HG02623 (cell line): ENCODE results near the gene FRK.
A peak's percentile ranks its signal among the peaks of the same experiment; 100 is the strongest.

ENCODE experiments used
- ATAC-seq: cut with Tn5 transposase; IDR thresholded peaks from one replicate; pipeline ENCODE4 v1.9.1; 2021; ENCODE audit warnings: moderate library complexity; ENCODE audit not compliant: unreplicated experiment

FRK gene

DNA sequence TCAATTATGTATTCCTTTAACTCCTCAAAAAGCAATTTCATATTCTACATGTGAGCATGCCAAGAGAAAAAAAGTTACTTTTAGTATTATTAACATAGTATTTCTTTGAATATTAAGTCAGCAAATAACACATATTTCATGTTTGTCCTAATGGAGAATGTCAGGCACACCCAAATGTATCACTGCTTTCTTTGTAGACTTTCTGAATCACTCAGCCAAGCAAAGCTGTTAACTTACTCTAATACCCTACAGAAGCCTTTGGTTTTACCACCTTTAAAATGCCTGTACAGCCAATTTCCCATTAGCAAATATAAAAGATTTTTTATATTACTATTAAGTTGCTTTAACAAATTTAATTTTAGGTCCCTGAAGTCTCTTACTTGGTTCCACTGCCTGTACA is 23.8 kb downstream of the FRK start:
- no peak for ATAC-seq

DNA sequence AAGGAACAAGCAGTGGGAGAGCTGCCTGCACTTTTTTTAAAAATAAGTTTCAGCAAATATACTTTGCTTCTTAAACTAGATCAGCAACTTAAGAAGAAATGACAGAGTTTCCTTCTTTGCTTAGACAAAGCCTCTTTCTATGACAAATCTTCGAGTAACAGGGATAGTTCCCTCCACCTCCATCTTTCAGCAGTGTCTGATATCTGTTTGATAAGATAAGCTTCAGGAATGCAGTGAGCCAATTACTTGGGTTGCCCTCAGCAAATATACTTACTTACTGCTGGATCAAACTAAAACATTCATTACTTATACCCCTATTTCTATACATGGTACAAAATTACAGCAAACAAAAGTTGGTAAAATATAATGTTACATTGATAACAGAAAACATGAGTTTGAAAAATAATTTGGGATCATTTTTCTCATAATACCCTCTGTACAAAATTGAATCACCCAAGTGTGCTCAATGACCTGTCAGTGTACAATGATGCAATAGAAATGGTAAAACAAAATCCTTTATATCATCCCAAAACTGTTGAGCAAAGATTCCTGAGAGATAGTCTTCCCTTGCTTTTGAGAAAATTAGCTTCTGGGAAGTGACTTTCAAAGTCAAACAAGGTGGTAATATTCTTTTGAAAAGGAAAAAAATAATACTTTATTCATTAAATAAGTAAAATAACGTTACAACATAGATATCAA is 24.5 kb downstream of the FRK start:
- ATAC-seq: no peak

DNA sequence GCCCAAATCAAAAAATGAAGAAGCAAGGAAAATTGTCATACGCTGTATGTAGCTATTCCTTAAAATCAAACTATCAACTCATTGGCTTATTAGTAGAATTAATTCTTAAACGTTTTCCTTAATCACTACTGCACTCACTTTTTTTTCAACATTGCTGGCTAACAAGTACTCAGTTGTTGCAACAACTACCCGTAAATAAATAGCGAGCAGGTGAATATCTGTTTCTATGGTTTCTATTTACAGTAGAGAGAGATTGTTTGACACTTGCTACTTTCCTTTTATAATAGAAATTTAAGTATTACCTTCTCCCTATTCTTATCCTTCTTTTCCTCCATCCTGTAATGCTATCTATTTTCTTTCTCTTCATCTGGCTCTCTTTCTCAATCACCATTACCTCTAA is 25.1 kb downstream of the FRK start:
- no peak for ATAC-seq

DNA sequence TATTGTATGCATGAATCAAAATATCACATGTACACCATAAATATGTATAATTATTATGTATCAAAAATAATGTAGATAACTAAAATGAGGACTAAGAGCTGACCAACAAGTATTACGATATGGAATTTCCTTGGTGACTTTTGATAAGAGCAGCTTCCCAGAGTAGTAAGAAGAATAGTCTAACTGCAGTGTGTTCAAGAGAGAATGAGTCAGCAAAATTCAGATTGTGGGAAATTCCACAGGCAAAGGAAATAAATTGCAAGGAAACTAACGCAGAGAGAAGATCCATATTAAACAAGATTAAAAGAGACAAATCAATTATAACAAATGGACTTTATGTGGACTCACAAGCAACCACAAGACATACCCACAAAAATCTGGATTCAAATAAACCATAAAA is 26.4 kb downstream of the FRK start:
- ATAC-seq: no peak

DNA sequence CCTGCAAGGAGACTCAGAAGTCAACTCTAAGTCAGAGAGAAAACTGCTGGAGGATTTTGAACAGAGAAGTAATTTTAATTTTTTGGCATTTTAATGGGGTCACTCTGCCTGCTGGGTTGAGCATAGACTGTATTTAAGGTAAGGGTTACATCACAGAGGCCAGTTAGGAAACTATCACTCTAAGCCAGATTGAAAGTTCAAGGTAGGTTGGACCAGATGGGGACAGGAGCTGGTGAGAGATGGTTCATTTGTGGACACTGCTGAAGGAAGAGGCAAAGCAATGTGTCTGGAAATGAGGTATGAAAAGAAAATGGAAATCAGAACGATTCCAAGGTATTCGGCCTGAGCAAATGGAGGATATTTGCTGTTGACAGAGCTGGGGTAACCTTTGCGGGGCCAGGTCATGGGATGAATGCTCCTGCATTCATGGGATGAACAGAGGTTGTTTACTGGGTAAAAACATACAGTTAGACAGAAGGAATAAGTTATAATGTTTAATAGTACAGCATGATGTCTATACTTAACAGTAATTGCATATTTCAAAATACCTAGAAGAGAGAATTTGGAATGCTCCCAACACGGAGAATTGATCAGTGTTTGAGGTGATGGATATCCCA is 26.9 kb downstream of the FRK start:
- no peak for ATAC-seq

DNA sequence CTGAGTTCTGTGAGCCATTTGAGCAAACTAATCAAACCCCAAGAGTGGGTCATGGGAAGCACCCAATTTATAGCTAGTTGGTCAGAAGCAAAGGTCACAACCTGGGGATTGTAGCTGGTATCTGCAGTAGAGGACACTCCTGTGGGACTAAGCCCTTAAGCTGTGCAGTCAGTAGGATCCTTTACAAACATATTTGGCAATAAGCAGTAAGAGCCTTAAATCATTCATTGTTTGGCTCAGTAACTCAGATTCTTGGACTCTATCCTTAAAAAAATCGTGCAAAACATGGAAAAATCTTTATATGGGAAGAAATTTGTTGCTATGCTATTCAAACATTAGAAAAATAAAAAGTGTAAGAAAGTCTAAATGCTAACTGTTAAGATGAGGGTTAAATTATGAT is 29.9 kb downstream of the FRK start:
- no peak for ATAC-seq

DNA sequence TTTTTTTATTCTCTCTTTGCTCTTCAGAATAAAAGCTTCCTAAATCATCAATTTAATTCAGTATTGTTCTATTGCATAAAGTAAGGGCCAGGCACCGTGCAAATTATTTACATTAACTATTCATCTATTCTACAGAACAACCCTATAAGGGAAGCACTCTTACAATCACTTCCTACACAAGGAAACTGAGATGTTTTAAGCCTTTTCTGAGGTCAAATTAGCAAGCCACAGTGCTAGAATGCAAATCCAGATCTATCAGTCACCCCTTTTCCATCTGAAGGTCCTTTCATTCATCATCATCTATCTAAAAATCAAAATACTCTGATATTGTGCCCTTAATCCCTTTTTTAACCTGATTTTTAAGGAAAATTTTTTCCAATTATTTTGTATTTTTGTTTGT is 31.2 kb downstream of the FRK start:
- no peak for ATAC-seq

DNA sequence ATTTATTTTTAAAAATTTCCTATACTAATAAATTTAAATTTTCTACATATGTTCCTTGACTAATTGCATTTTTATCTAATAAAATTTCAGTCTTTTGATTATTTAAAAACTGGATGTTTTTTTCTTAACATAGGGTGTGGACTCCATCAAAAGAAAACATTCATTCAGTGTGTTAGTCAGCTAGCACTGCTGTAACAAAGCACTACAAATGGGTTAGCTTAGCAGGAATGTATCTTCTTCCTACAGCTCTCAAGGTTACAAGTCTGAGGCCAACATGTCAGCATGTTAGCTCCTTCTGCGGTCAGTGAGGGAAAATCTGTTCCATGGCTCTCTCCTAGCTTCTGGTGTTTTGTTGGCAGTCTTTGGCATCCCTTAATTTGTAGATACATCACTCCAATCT is 32.5 kb downstream of the FRK start:
- ATAC-seq: no peak

DNA sequence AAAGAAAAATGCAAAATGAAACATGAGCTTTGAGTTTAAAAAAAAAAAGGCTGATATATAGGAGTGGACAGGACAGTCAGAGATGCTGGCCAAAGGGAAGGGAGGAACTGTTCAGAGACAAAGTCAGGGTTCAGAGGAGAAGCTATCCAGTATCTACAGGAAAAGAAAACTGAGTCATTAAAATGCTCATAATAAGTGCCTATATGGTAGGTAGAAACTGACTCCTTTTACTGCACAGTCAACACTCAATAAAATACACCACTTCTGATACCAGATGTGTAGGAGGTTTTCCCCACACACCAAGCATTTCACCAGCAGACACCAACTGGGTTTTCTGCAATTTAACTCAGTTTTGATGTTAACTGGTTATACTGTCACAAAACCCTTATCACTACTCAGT is 32.9 kb downstream of the FRK start:
- no peak for ATAC-seq

DNA sequence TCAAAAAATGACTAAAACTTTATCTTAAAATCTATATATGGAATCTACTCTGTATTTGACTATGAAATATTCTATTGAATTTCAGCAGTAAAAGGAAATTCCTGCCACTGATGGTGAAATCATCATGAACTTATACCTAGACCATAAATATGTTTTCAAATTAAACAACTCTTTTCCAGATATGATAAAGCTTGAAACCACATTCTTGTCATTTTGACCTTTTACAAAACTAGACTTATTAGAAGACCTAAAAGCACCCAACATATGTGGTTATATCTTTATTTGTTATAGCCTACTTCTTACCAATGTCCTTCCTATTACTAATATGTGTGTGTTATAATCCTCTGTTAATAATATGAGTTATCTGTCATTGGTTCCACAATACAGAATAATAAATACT is 35.3 kb downstream of the FRK start:
- no peak for ATAC-seq

DNA sequence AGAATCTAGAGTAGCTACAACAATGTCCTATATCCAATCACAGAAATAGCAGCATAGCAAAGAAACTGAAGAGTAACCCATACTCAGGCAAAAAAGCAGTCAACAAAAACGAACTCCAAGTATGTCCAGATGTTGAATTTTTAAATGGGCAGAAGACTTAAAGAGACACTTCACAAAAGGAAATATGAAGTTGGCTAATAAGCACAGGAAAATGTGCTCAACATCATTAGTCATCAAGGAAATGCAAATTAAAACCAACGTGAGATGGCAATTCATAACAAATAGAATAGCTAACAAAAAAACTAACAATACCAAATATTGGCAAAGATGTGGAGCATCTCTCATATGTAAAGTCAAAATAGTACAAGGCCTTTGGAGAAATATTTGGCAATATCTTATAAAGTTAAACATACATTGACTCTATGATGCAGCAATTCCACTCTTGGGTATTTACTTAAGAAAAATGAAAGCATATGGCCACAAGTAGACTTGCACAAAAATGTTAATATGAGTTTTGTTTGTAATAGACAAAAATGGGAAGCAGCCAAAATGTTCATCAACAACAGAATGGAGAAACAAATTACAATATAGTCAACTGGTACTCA is 37.7 kb downstream of the FRK start:
- ATAC-seq: no peak

DNA sequence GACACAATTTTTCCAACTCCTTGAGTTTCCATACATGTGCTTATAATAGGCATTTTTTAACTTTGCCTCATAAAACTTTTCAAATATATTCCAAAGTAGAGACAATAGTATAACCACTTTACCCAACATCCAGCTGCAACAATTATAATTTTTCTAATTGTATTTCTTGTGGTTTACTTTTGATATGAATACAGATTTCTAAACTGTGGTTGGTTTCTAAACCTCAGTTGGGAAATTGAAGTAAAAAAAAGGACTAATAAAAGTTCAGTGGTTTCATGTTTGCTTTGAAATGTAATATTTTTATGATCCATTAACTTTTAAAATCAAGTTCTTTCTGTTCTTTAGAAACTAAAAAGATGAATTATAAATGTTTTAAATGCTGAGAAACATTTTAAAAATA is 40.0 kb downstream of the FRK start:
- ATAC-seq: no peak

DNA sequence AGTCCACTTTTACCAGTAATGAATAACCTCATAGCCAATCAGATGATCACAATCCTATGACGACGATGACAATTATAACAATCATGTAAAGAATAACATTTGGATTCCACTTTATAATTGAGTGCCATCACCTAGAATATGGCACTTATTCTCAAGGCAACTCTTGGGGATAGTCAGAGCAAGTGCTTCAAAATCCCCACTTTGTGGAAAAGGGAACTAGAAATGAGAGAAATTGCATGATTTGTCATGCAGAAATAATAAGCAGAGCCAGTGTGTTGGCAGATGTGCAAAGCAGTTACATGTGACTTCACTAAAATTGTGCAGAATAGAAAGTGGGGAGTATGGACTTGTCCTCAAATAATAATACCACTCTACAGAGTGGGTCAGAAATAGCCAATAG is 41.3 kb downstream of the FRK start:
- ATAC-seq: peak; percentile 71

DNA sequence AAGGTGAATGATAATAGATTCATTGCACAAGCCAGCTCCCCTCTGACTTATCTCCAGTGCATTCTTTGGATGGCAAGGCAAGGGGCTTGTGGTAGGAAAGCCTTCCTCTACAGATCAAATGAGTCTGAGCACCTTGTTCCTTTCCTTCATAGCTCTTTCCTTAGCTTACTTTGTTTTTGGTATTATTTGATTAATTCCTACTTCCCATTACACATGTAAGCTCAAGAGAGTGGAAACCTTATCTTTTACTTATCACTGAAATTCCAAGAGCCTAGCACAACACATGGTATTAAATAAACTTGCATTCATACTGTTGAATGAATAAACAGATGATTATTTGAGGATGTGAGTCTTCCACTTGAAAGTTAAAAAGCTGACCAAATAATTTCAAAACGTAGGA is 41.7 kb downstream of the FRK start:
- no peak for ATAC-seq

DNA sequence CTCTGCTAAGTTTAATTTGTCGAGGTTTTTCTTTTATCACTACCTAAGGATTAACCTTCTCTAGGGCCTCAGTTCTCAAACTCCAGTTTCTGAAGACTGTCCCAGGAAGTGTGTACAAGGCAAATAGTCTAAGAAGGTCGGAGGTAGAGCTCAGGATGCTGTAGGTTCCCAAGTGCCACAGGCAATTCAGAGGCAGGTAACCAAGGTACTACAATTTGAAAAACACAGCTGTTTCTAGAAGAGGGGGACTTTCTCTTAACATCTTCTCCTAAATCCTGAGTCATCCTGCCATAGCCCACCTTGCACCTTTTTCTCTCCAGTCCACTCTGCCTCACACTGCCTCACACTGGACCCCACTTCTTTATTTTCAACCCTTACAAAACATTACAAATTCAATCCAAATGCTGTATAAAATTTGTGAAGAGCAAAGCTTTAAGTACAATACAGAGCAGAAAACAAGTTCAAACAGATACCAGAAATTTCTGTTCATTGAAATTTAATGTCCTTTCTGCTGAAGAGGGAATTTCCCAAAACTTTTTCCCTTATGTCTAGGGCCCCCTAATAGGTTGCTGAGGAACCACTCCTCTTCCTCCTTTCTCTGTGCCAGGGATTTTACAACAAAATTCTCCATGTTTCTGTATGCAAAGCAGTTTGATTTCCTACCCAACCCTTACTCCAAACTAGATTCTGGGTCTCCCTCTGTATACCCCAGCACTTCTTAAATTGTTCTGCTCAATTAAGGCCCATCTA is 43.0 kb downstream of the FRK start:
- no peak for ATAC-seq

DNA sequence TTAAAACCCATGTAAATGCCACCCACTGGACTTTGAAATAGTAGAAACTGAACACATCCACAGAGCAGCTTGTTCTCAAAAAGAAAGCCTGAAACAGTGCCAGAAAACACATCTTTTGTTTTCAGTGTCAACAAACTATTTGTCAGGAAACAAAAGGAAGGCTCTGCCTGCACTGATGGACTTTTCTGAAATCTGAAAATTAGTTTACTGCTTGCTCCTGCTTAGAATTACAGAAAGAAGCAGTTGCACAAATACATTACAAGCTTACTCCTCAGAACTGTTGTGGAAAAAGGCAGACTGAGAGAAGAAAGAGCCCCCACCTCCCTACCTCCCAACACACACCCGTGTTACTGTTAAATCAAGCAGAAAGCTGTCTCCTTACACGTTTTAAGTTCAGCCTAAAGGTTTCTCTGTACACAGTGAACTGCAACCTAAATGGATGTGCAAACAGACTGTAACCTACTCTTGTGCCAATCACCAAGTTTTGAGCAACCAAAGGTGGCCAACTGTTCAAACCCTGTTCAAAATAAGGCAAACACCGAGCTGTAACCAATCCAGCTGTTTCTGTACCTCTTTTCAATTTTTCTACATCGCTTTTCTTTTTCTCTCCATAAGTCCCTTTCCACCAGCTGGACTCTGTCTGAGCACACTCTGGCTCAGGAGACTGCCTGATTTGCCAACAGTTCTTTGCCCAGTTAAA is 43.7 kb downstream of the FRK start:
- peak; percentile 18 for ATAC-seq

DNA sequence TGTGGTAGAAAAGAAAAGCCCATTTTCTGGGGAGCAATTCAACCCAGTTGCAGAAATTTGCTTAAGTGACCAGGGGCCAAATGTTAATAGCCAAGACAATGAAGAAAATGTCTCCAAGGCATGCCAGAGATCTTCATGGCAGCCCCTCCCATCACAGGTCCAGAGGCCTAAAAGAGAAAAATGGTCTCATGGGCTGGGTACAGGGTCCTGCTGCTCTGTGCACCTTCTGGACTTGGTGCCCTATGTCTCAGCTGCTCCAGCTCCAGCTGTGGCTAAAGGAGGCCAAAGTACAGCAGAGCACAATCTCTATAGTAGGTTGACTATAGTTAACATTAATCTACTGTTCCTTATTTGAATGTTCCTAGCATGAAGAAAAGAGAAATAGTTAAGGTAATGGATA is 44.7 kb downstream of the FRK start:
- no peak for ATAC-seq

DNA sequence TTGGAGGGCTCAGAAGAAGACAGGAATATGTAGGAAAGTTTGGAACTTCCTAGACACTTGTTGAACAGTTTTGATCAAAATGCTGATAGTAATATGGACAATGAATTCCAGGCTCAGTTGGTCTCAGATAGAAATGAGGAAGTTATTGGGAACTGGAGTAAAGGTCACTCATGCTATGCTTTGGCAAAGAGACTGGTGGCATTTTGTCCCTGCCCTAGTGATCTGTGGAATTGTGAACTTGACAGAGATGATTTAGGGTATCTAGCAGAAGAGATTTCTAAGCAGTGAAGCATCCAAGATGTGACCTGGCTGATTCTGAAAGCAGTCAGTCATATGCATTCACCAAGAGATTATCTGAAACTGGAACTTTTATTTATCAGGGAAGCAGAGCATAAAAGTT is 45.1 kb downstream of the FRK start:
- no peak for ATAC-seq

DNA sequence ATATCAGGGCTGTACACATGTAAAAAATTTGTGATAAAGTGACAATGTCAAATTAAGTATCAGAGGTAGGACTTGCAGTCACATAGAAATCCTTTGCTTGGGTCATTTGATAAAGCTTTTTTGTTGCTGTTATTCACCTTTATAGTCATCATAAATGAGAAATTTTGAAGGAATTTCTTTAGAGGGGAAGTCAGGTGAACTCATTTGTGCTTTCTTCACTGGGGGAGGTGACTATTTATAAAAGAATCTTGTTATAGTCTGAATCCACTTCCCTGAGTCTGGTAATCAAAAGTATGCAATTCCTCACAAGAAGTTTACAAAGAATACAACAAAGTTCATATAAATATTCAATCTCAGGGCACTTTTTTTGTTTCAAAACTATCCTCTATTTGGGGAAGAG is 47.7 kb downstream of the FRK start:
- no peak for ATAC-seq

DNA sequence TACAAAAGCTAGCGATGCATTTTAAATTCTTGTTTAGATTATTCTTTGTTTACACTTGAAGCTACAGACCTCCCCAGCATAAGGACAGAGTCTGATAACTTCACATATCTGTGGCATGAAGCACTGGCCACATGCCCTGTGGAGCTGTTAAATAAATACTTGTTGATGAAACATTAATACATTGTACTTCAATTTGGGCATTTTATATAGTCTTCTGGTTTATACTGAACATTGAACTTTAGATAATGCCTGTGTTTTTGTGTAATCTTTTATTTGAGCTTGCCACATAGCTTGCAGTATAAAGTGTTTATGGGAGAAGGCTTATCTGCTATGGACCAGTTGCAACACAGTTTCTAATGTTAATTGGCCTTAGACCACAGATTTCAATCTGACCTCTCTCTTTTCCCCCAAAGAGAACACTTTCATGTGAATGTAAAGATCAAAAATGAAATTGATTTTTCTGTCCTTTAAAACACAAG is 48.2 kb downstream of the FRK start:
- no peak for ATAC-seq

DNA sequence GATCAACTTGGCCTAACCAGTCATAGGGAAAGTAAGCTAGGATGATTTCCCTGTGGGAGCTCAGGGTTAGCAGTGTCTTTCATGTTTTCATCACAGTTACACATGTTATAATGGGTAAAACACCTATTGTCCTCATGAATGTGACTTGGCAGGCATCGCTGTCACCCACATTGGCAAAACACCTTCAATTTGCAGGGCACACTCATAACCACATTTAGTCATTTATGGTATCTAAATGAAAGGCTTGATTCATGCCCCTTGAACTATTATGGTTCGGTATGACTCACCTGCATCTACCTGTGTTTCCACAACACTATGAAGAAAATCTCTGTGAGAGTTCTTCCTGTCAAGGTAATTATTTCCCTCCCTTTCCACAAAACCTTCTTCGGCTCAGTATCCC is 49.2 kb downstream of the FRK start:
- peak; percentile 56 for ATAC-seq
